ENCODE results near the gene GPR108. TPM values are rescaled to one million over a fixed set of nuclear protein-coding genes. Genes with fewer than 3 reads are reported as not detected.
"Not testable (repeated sequence)": the region's sequence is repeated elsewhere in the genome, so short reads cannot be mapped to it uniquely, and the experiment has no call there.

The GPR108 gene
- total and polyA plus RNA-seq, 2 donors from 2014 or later: 113 to 144 TPM

- H3K27ac ChIP-seq (ENCODE audit: low read depth in 2 of 2, low read length in 2 of 2): peak overlapping the region; percentile 41 to 60
- H3K4me1 ChIP-seq (ENCODE audit: control insufficient read depth in 2 of 3, insufficient read depth in 2 of 3, low read depth in 1 of 3, low read length in 3 of 3): peaks cover 0 to 13% (median 0%) of the 10 kb centered on the region in 3 donors
- peak overlapping the region; percentile 40 to 88 (median 73) for H3K4me3 ChIP-seq (ENCODE audit: low read length in 3 of 3)
- no peak for TF ChIP-seq CTCF (IDR thresholded peaks at IDR 0.05; ENCODE audit: borderline replicate concordance, extremely low read depth, insufficient read depth)
- H3K27me3 ChIP-seq (ENCODE audit: control insufficient read depth, insufficient read depth, low read length): no peaks in the 10 kb centered on the region
- intact Hi-C loops (cut with DNase I): no loop called here
- no peaks in the 10 kb centered on the region for H3K36me3 ChIP-seq (ENCODE audit: control insufficient read depth in 2 of 3, insufficient read depth in 3 of 3, low read length in 3 of 3)
- FAIRE-seq (no peak), DNase-seq (peak in 1 of 5 donors; percentile 55)
- H3K9ac ChIP-seq (ENCODE audit: low read length in 3 of 3): peak overlapping the region; percentile 26 to 83 (median 30)
- no peaks in the 10 kb centered on the region for H3K9me3 ChIP-seq (ENCODE audit: control insufficient read depth in 2 of 3, insufficient read depth in 1 of 3, low read length in 3 of 3)
Observed at GRCh38 chr19:6767081-6767356, 29.6 kb upstream of the GPR108 start.

- DNase-seq (no peak), FAIRE-seq (no peak)
- Histone ChIP-seq H3K36me3 (ENCODE audit: control insufficient read depth in 2 of 3, insufficient read depth in 3 of 3, low read length in 3 of 3) (no peaks in the 10 kb centered on the region), H3K9me3 (ENCODE audit: control insufficient read depth in 2 of 3, insufficient read depth in 1 of 3, low read length in 3 of 3) (no peaks in the 10 kb centered on the region), H3K4me3 (ENCODE audit: low read length in 3 of 3) (peak overlapping the region; percentile 40 to 88 (median 73)), H3K9ac (ENCODE audit: low read length in 3 of 3) (peak overlapping the region; percentile 26 to 83 (median 30)), H3K27ac (ENCODE audit: low read depth in 2 of 2, low read length in 2 of 2) (peak overlapping the region; percentile 60 to 77), H3K27me3 (ENCODE audit: control insufficient read depth, insufficient read depth, low read length) (no peaks in the 10 kb centered on the region), H3K4me1 (ENCODE audit: control insufficient read depth in 2 of 3, insufficient read depth in 2 of 3, low read depth in 1 of 3, low read length in 3 of 3) (peaks cover 0 to 13% (median 0%) of the 10 kb centered on the region in 3 donors)
- intact Hi-C loops (cut with DNase I): no loop called here
- no peak for TF ChIP-seq CTCF (IDR thresholded peaks at IDR 0.05; ENCODE audit: borderline replicate concordance, extremely low read depth, insufficient read depth)
Observed at GRCh38 chr19:6766357-6767080, 29.1 kb upstream of the GPR108 start.

GRCh38 chr19:6765738-6766356, 28.5 kb upstream of the GPR108 start:
- no peak for FAIRE-seq
- Histone ChIP-seq H3K27me3 (ENCODE audit: control insufficient read depth, insufficient read depth, low read length) (no peaks in the 10 kb centered on the region), H3K9ac (ENCODE audit: low read length in 3 of 3) (peak overlapping the region in 2 of 3 donors; percentile 20 to 30), H3K4me1 (ENCODE audit: control insufficient read depth in 2 of 3, insufficient read depth in 2 of 3, low read depth in 1 of 3, low read length in 3 of 3) (peaks cover 0 to 13% (median 0%) of the 10 kb centered on the region in 3 donors), H3K27ac (ENCODE audit: low read depth in 2 of 2, low read length in 2 of 2) (peak overlapping the region; percentile 60 to 77), H3K9me3 (ENCODE audit: control insufficient read depth in 2 of 3, insufficient read depth in 1 of 3, low read length in 3 of 3) (no peaks in the 10 kb centered on the region), H3K4me3 (ENCODE audit: low read length in 3 of 3) (peak overlapping the region; percentile 40 to 88 (median 73)), H3K36me3 (ENCODE audit: control insufficient read depth in 2 of 3, insufficient read depth in 3 of 3, low read length in 3 of 3) (no peaks in the 10 kb centered on the region)
- DNase-seq: peak; percentile 80 to 96 (median 84)
- intact Hi-C loops (cut with DNase I): no loop called here
- TF ChIP-seq CTCF (IDR thresholded peaks at IDR 0.05; ENCODE audit: borderline replicate concordance, extremely low read depth, insufficient read depth): no peak

GRCh38 chr19:6762253-6762797, 24.9 kb upstream of the GPR108 start:
- H3K9ac ChIP-seq (ENCODE audit: low read length in 3 of 3); H3K36me3 ChIP-seq (ENCODE audit: control insufficient read depth in 2 of 3, insufficient read depth in 3 of 3, low read length in 3 of 3); H3K27me3 ChIP-seq (ENCODE audit: control insufficient read depth, insufficient read depth, low read length); FAIRE-seq; H3K4me3 ChIP-seq (ENCODE audit: low read length in 3 of 3); H3K9me3 ChIP-seq (ENCODE audit: control insufficient read depth in 2 of 3, insufficient read depth in 1 of 3, low read length in 3 of 3); intact Hi-C loops (cut with DNase I); H3K27ac ChIP-seq (ENCODE audit: low read depth in 2 of 2, low read length in 2 of 2): not testable (repeated sequence)
- peaks cover 0 to 13% (median 0%) of the 10 kb centered on the region in 3 donors for H3K4me1 ChIP-seq (ENCODE audit: control insufficient read depth in 2 of 3, insufficient read depth in 2 of 3, low read depth in 1 of 3, low read length in 3 of 3)
- DNase-seq: peak in 1 of 5 donors; percentile 7
